K562 (cell line): ENCODE data around the gene EDA. TPM values are rescaled to one million over a fixed set of nuclear protein-coding genes. Genes with fewer than 3 reads are reported as not detected.

Experiments
- ATAC-seq: fragments of 200-7000 bp; cut with Tn5 transposase; 3 replicates; pipeline ENCODE4 v1.9.1; 2020; ENCODE audit warnings: moderate library complexity
- BruUV-seq: library from RNA; stranded (reverse); fragments of 400-500 nt; replicated peaks from 2 replicates; lab custom pipeline; 2021; lab: Mats Ljungman, UMichigan
- CTCF ChIA-PET: fragments of 300-600 bp; formaldehyde crosslinking; extraction: SDS; loops from one replicate; lab custom pipeline; 2021; ENCODE audit warnings: low intra/inter-chr PET ratio; lab: Yijun Ruan, JAX
- POLR2A ChIA-PET: fragments of 300-600, 350-650 bp; sonication (Branson Sonifier 250); formaldehyde crosslinking; extraction: SDS; loops from one replicate; lab custom pipeline; 2021; ENCODE audit warnings: antibody characterized with exemption, inconsistent platforms; lab: Yijun Ruan, JAX
- DNase-seq, 4 experiments: peaks; one replicate each; pipeline versions ENCODE4 v3.0.0 to v3.0.0-alpha.2; 2011 to 2018; ENCODE audit warnings: low spot score in 3 of 4, mixed read lengths in 3 of 4; ENCODE audit errors: extremely low read depth in 1 of 4
- FAIRE-seq: peaks from 2 replicates; lab custom pipeline; 2011; peaks lifted over from hg19 to GRCh38; lab: Jason Lieb, UNC
- H2AFZ ChIP-seq: 2 replicates; pipeline ENCODE4 v1.6.0; 2011; ENCODE audit warnings: low read depth, low read length, control low read depth, inconsistent platforms
- H3K27ac ChIP-seq: fragments of 200-600 bp; 3 replicates; pipeline ENCODE4 v1.8.0; 2011; ENCODE audit warnings: low read depth, mild to moderate bottlenecking, control low read depth, inconsistent platforms, low read length, moderate library complexity, mixed read lengths; ENCODE audit errors: extremely low read depth
- H3K27me3 ChIP-seq, 2 experiments: fragments of 300-600 bp in 1 of 2; 2 replicates in 1 of 2; 3 replicates in 1 of 2; pipeline versions ENCODE4 v1.6.0 to v1.8.0; 2011; ENCODE audit warnings: inconsistent platforms in 2 of 2, low read length in 2 of 2, mild to moderate bottlenecking in 1 of 2, mixed read lengths in 1 of 2, moderate library complexity in 1 of 2; ENCODE audit not compliant: control insufficient read depth in 2 of 2, insufficient read depth in 2 of 2
- H3K36me3 ChIP-seq: fragments of 300-600 bp; 3 replicates; pipeline ENCODE4 v1.8.0; 2011; ENCODE audit warnings: mild to moderate bottlenecking, low read length, inconsistent platforms; ENCODE audit not compliant: control insufficient read depth, insufficient read depth
- H3K4me1 ChIP-seq, 2 experiments: fragments of 200-600 bp in 1 of 2; replicated peaks in 1 of 2; 2 replicates in 1 of 2; 3 replicates in 1 of 2; pipeline versions ENCODE4 v1.5.1 to v1.8.0; 2011; ENCODE audit warnings: inconsistent platforms in 2 of 2, low read length in 2 of 2, mild to moderate bottlenecking in 1 of 2, mixed read lengths in 1 of 2, moderate library complexity in 1 of 2; ENCODE audit not compliant: control insufficient read depth in 2 of 2, insufficient read depth in 2 of 2
- H3K4me2 ChIP-seq: 2 replicates; pipeline ENCODE4 v1.6.1; 2011; ENCODE audit warnings: low read length, control low read depth, inconsistent platforms, mixed read lengths; ENCODE audit not compliant: insufficient read depth
- H3K4me3 ChIP-seq: fragments of 200-600 bp; sonication (generic), shearing (Covaris generic); 2 replicates; pipeline ENCODE4 v1.5.1; 2016; ENCODE audit warnings: control low read depth, inconsistent platforms
- H3K79me2 ChIP-seq: fragments of 200-600 bp; 3 replicates; pipeline ENCODE4 v1.8.0; 2011; ENCODE audit warnings: low read length, inconsistent platforms; ENCODE audit not compliant: control insufficient read depth, insufficient read depth
- H3K9ac ChIP-seq, 2 experiments: 2 replicates each; pipeline versions ENCODE4 v1.6.0 to v1.6.1; 2011; ENCODE audit warnings: low read depth in 2 of 2, low read length in 2 of 2, control low read depth in 1 of 2, inconsistent platforms in 1 of 2, mild to moderate bottlenecking in 1 of 2, mixed read lengths in 1 of 2; ENCODE audit not compliant: insufficient read depth in 1 of 2
- H3K9me1 ChIP-seq: one replicate; pipeline ENCODE4 v1.6.0; 2011; ENCODE audit warnings: inconsistent platforms, mild to moderate bottlenecking, low read length, moderate library complexity; ENCODE audit not compliant: control insufficient read depth, insufficient read depth
- H3K9me3 ChIP-seq: replicated peaks from 2 replicates; pipeline ENCODE4 v1.5.1; 2011; ENCODE audit warnings: low read depth, low read length, inconsistent platforms; ENCODE audit not compliant: control insufficient read depth, insufficient read depth
- H4K20me1 ChIP-seq: replicated peaks from 2 replicates; pipeline ENCODE4 v1.6.1; 2011; ENCODE audit warnings: low read length, inconsistent platforms, mixed read lengths; ENCODE audit not compliant: control insufficient read depth, insufficient read depth
- CBFA2T3 ChIP-seq: fragments of 450-650 bp; IDR thresholded peaks from 2 replicates; pipeline ENCODE4 v1.6.1; 2017
- ERF ChIP-seq: fragments of 450-650 bp; formaldehyde crosslinking; IDR thresholded peaks from 2 replicates; pipeline ENCODE4 v1.4.0; 2020; ENCODE audit warnings: mild to moderate bottlenecking, mixed read lengths
- GTF2F1 ChIP-seq: IDR thresholded peaks from 2 replicates; pipeline ENCODE4 v1.6.1; 2011; ENCODE audit warnings: low read depth, low read length, improper control_type of control experiment
- OTX1 ChIP-seq: fragments of 450-650 bp; formaldehyde crosslinking; IDR thresholded peaks from 2 replicates; pipeline ENCODE4 v1.4.0; 2022; ENCODE audit warnings: mild to moderate bottlenecking
- WGBS: fragments of 100-300 bp; shearing (Covaris generic); methylation state at CpG from one replicate; pipeline ENCODE4 v1.1.6; 2016; ENCODE audit warnings: low coverage, mixed read lengths; ENCODE audit not compliant: insufficient coverage; ENCODE audit errors: missing lambda C conversion rate; 5-methylcytosine and 5-hydroxymethylcytosine counted together
- in situ Hi-C: fragments of 300-500 bp; cut with MboI; formaldehyde crosslinking; loops from 4 replicates; pipeline ENCODE4 v1.15.0; 2018; ENCODE audit warnings: inconsistent platforms, mixed read lengths
- intact Hi-C: fragments of 100-400 bp; cut with micrococcal nuclease; formaldehyde crosslinking; loops from 2 replicates; pipeline ENCODE4 v1.14.2; 2022
- polyA plus RNA-seq, 8 experiments: library from polyadenylated mRNA; depleted of rRNA in 4 of 8; stranded (reverse) in 5 of 8; unstranded in 3 of 8; fragments of >200 nt; fragmentation: Nextera tagmentation in 2 of 8; fragmentation: Illumina TruSeq in 1 of 8; extraction: Ambion mirVana in 2 of 8; extraction: Trizol in 1 of 8; gene quantifications; 2 replicates each; pipeline versions ENCODE4 v1.2.1 to v1.2.3, GENCODE V29; 2011 to 2014; ENCODE audit warnings: inconsistent platforms in 1 of 8, missing spikeins in 1 of 8
- total RNA-seq, 7 experiments: library from RNA; depleted of rRNA in 6 of 7; stranded (reverse); fragments of >200 nt in 6 of 7; fragmentation: Illumina TruSeq in 2 of 7; extraction: Trizol in 2 of 7; gene quantifications; 2 replicates each; pipeline versions ENCODE4 v1.2.1 to v1.2.3, GENCODE V29; 2011 to 2021; ENCODE audit warnings: low replicate concordance in 1 of 7

EDA gene
- total and polyA plus RNA-seq, 9 of the 15 experiments (the other 6 are each of a cell fraction or from before 2014, with no cell fraction given), result 0.03 to 0.40 (median 0.07) TPM

DNA sequence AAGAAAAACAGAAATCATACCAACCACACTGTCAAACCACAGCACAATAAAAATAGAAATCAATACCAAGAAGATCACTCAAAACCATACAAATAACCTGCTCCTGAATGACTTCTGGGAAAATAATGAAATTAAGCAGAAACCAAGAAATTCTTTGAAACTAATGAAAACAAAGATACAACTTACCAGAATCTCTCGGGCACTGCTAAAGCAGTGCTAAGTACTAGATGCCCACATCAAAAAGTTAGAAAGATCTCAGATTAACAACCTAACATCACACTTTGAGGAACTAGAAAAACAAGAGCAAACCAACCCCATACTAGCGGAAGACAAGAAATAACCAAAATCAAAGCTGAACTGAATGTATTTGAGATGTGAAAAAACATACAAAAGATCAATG, 400.6 kb downstream of the EDA start:
- Histone ChIP-seq H3K4me2 (no peak overlapping the region), H3K79me2 (no peaks in the 10 kb centered on the region), H2AFZ (no peak overlapping the region), H3K9me3 (no peaks in the 10 kb centered on the region), H3K4me3 (no peak overlapping the region), H4K20me1 (no peaks in the 10 kb centered on the region), H3K4me1 (no peaks in the 10 kb centered on the region), H3K9me1 (no peaks in the 10 kb centered on the region), H3K36me3 (no peaks in the 10 kb centered on the region), H3K27me3 (no peaks in the 10 kb centered on the region; a peak in 1 of 5 replicates), H3K9ac (no peak overlapping the region), H3K27ac (no peak overlapping the region)
- ChIA-PET CTCF (no interaction called here), POLR2A (no interaction called here)
- ATAC-seq (no peak), DNase-seq (no peak), FAIRE-seq (no peak)
- TF ChIP-seq ERF (CRISPR knock-in tag), result no peak
- no peak for TF ChIP-seq GTF2F1
- WGBS, result 0% methylated on average over 2 of the region's 2 CpGs
- intact Hi-C loops (no loop called here), in situ Hi-C loops (no loop called here)
- no TSS peak for BruUV-seq

DNA sequence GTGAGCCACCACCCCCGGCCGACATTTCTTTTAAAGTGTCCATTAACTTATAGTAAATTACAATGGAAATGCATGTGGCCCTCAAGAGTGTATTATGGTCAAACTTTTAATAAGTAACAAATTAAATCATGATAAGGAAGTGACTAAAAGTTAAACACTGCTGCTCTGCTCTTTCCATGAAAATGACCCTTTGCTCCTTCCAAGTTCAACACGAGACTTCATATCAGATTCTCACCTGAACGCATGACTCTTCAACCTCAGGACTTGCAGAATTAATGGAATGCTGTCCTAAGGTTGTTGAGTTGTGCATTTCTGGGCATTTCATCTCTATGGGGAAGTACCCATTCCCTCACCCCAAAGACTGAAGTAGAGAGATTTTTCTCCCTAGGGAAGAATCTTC, 406.7 kb downstream of the EDA start:
- no TSS peak for BruUV-seq
- H3K4me2 ChIP-seq, result no peak overlapping the region
- H3K9ac ChIP-seq, result no peak overlapping the region
- ATAC-seq (no peak), DNase-seq (no peak), FAIRE-seq (no peak)
- WGBS, result 0% methylated on average over 4 of the region's 4 CpGs
- H2AFZ ChIP-seq, result no peak overlapping the region
- H3K27me3 ChIP-seq, result no peaks in the 10 kb centered on the region; a peak in 1 of 5 replicates
- intact Hi-C loops (no loop called here), in situ Hi-C loops (no loop called here)
- H3K27ac ChIP-seq, result no peak overlapping the region
- H3K79me2 ChIP-seq, result no peaks in the 10 kb centered on the region
- no peaks in the 10 kb centered on the region for H3K9me1 ChIP-seq
- H3K36me3 ChIP-seq, result no peaks in the 10 kb centered on the region
- POLR2A ChIA-PET, result no interaction called here
- no peak overlapping the region for H3K4me3 ChIP-seq
- H3K4me1 ChIP-seq, result no peaks in the 10 kb centered on the region
- no peaks in the 10 kb centered on the region for H4K20me1 ChIP-seq
- TF ChIP-seq OTX1 (CRISPR knock-in tag) (no peak), CBFA2T3 (no peak)
- TF ChIP-seq, all 486 proteins: peak for 0
- CTCF ChIA-PET, result no interaction called here
- no peaks in the 10 kb centered on the region for H3K9me3 ChIP-seq
